Endothelial cell (in vitro differentiated cells): Measurements from ENCODE around the gene LCE1E. TPM values are rescaled to one million over a fixed set of nuclear protein-coding genes. Genes with fewer than 3 reads are reported as not detected.

Experiments
- DNase-seq: peaks from one replicate; pipeline ENCODE4 v3.0.0; 2021; ENCODE audit warnings: low spot score
- H3K27ac Mint-ChIP-seq: one replicate; pipeline ENCODE4 v1.8.0; 2021; ENCODE audit warnings: mixed read lengths, inconsistent platforms; ENCODE audit not compliant: unreplicated experiment
- H3K27me3 Mint-ChIP-seq: one replicate; pipeline ENCODE4 v1.8.0; 2021; ENCODE audit warnings: mild to moderate bottlenecking, moderate library complexity, mixed read lengths, inconsistent platforms; ENCODE audit not compliant: unreplicated experiment
- H3K36me3 Mint-ChIP-seq: one replicate; pipeline ENCODE4 v1.8.0; 2021; ENCODE audit warnings: mild to moderate bottlenecking, low read depth, mixed read lengths, inconsistent platforms; ENCODE audit not compliant: unreplicated experiment
- H3K4me1 Mint-ChIP-seq: one replicate; pipeline ENCODE4 v1.8.0; 2021; ENCODE audit warnings: mild to moderate bottlenecking, mixed read lengths, inconsistent platforms; ENCODE audit not compliant: unreplicated experiment
- H3K4me3 Mint-ChIP-seq: one replicate; pipeline ENCODE4 v1.8.0; 2021; ENCODE audit warnings: mild to moderate bottlenecking, mixed read lengths, inconsistent platforms; ENCODE audit not compliant: unreplicated experiment
- H3K9me3 Mint-ChIP-seq: one replicate; pipeline ENCODE4 v1.8.0; 2021; ENCODE audit warnings: mixed read lengths, inconsistent platforms; ENCODE audit not compliant: unreplicated experiment
- total RNA-seq: library from RNA; stranded (reverse); fragmentation: NEBNext Ultra II Directional; extraction: Animal tissue kit (Norgen Biotek cat#: 25700); gene quantifications from one replicate; pipeline ENCODE4 v1.2.1, GENCODE V29; 2021; ENCODE audit not compliant: unreplicated experiment
- TF ChIP-seq, protein P1 (sequence below): fragments of 200-600 bp; sonication (generic); IDR thresholded peaks from one replicate; pipeline ENCODE4 v1.5.0; 2021; ENCODE audit warnings: antibody characterized with exemption; ENCODE audit not compliant: unreplicated experiment

The LCE1E gene
- total RNA-seq, 1 donor from 2014 or later = not detected

DNA sequence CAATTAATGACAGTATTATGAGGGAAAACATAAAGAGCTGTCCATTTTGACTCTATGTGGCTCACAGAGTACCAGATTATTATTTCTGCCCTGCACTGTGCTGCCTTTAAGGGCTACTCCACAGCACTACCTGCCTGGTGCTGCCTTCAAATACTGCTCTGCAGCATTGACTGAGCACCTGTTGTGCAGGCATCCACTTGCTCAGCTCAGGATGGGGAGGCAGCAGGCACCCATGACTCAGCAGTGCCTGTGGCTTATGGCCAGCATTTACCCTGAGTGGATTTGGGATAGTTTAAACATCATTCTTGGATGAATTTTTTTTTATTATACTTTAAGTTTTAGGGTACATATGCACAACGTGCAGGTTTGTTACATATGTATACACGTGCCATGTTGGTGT, 29.2 kb upstream of the LCE1E start:
- Mint-ChIP-seq H3K4me1 (peaks cover 4% of the 10 kb centered on the region), H3K4me3 (no peak overlapping the region), H3K27ac (no peak overlapping the region), H3K9me3 (no peaks in the 10 kb centered on the region), H3K36me3 (no peaks in the 10 kb centered on the region), H3K27me3 (peaks cover 4% of the 10 kb centered on the region)
- no peak for DNase-seq
- TF ChIP-seq, protein P1, sequence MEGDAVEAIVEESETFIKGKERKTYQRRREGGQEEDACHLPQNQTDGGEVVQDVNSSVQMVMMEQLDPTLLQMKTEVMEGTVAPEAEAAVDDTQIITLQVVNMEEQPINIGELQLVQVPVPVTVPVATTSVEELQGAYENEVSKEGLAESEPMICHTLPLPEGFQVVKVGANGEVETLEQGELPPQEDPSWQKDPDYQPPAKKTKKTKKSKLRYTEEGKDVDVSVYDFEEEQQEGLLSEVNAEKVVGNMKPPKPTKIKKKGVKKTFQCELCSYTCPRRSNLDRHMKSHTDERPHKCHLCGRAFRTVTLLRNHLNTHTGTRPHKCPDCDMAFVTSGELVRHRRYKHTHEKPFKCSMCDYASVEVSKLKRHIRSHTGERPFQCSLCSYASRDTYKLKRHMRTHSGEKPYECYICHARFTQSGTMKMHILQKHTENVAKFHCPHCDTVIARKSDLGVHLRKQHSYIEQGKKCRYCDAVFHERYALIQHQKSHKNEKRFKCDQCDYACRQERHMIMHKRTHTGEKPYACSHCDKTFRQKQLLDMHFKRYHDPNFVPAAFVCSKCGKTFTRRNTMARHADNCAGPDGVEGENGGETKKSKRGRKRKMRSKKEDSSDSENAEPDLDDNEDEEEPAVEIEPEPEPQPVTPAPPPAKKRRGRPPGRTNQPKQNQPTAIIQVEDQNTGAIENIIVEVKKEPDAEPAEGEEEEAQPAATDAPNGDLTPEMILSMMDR = no peak

DNA sequence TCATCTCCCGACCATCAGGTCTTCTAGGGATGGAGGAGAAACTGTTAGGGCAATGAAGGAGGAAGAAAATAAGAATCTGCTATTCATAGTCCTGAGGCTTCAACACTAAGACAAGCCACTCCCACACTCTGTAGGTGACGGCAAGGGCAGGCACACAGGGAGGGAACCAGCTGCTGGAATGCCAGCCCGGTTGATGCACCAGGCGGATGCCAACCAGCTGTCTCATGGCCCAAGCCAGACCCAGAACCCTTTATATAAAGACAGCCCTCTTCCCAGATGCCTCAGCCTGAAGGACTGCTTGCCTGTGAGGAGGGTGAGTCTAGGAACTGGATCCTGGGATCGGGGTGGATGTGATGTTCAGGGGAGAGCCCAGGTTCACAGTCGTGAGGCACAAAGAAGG, 28.3 kb upstream of the LCE1E start, which contains the start of gene KPRP:
Gene KPRP, plus strand, starts transcription at position 279 of the 400 bp plus-strand sequence. CDS start 1,564 bp downstream, outside the sequence.
- no peak within 1 kb of the TSS for H3K4me3 Mint-ChIP-seq
- no peaks in the 10 kb centered on the region for H3K9me3 Mint-ChIP-seq
- H3K27ac Mint-ChIP-seq = no peak within 1 kb of the TSS

DNA sequence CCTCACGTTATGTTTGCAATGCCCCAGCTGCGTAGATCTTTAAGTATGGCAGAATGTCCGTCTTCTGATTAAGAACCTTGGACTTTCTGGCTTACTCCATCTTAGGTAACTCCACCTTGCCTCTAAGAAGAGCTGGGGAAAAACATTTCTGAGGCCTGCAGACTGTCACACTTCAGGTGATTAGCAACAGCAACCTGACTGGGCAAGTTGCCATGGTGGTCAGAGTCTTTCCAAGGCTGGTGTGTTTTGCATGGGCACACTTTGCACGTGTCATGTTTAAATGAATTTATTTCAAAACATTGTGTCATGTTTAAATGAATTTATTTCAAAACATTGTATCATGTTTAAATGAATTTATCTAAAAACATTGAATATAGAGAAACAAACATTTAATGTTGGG, 27.4 kb upstream of the LCE1E start:
- Mint-ChIP-seq H3K36me3 (no peaks in the 10 kb centered on the region), H3K27me3 (peaks cover 4% of the 10 kb centered on the region), H3K4me1 (peaks cover 4% of the 10 kb centered on the region), H3K27ac (no peak overlapping the region), H3K4me3 (no peak overlapping the region), H3K9me3 (no peaks in the 10 kb centered on the region)
- DNase-seq = no peak
- TF ChIP-seq, protein P1 = no peak

More for the DNA sequence above, 28.3 kb upstream of the LCE1E start, which contains the start of gene KPRP:
- no peak for DNase-seq
- no peaks in the 10 kb centered on the region for H3K36me3 Mint-ChIP-seq
- H3K4me1 Mint-ChIP-seq = peaks cover 4% of the 10 kb centered on the region
- TF ChIP-seq, protein P1 = no peak
- H3K27me3 Mint-ChIP-seq = peaks cover 4% of the 10 kb centered on the region

DNA sequence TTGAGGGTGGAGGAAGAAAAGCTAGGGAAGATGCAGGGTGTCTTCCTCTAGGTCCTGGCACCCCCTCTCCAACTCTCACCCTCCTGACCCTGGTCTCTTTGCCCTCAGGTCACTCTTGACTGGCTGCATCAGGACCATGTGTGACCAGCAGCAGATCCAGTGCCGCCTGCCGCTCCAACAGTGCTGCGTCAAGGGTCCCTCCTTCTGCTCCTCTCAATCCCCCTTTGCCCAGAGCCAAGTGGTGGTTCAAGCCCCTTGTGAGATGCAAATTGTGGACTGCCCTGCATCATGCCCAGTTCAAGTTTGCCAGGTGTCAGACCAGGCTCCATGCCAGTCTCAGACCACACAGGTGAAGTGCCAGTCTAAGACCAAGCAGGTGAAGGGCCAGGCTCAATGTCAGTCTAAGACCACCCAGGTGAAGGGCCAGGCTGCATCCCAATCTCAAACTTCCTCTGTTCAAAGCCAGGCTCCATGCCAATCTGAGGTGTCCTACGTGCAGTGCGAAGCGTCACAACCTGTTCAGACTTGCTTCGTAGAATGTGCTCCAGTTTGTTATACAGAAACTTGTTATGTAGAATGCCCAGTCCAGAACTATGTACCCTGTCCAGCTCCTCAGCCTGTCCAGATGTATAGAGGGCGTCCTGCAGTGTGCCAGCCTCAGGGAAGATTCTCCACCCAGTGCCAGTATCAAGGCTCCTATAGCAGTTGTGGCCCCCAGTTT, 26.4 kb upstream of the LCE1E start:
- no peak for DNase-seq
- Mint-ChIP-seq H3K4me1 (peaks cover 4% of the 10 kb centered on the region), H3K4me3 (no peak overlapping the region), H3K27me3 (peaks cover 5% of the 10 kb centered on the region), H3K36me3 (no peaks in the 10 kb centered on the region), H3K9me3 (no peaks in the 10 kb centered on the region), H3K27ac (no peak overlapping the region)
- TF ChIP-seq, protein P1 = no peak

DNA sequence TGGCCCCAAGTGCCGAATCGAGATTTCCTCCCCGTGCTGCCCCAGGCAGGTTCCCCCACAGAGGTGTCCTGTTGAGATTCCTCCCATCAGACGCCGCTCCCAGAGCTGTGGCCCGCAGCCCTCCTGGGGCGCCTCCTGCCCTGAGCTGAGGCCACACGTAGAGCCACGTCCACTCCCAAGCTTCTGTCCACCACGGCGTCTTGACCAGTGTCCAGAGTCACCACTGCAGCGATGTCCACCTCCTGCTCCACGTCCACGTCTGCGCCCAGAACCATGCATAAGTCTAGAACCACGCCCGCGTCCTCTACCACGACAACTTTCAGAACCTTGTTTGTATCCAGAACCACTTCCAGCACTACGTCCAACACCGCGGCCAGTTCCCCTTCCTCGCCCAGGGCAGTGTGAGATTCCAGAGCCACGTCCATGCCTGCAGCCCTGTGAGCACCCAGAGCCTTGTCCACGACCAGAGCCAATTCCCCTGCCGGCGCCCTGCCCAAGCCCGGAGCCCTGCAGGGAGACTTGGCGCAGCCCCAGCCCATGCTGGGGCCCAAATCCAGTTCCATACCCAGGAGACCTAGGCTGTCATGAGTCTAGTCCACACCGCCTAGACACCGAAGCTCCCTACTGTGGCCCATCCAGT, 25.4 kb upstream of the LCE1E start:
- Mint-ChIP-seq H3K9me3 (no peaks in the 10 kb centered on the region), H3K36me3 (no peaks in the 10 kb centered on the region), H3K4me1 (peaks cover 4% of the 10 kb centered on the region), H3K27ac (no peak overlapping the region), H3K27me3 (peaks cover 5% of the 10 kb centered on the region), H3K4me3 (no peak overlapping the region)
- DNase-seq = no peak
- TF ChIP-seq, protein P1 = no peak
